ENCODE data around the gene PRSS21.

DNA sequence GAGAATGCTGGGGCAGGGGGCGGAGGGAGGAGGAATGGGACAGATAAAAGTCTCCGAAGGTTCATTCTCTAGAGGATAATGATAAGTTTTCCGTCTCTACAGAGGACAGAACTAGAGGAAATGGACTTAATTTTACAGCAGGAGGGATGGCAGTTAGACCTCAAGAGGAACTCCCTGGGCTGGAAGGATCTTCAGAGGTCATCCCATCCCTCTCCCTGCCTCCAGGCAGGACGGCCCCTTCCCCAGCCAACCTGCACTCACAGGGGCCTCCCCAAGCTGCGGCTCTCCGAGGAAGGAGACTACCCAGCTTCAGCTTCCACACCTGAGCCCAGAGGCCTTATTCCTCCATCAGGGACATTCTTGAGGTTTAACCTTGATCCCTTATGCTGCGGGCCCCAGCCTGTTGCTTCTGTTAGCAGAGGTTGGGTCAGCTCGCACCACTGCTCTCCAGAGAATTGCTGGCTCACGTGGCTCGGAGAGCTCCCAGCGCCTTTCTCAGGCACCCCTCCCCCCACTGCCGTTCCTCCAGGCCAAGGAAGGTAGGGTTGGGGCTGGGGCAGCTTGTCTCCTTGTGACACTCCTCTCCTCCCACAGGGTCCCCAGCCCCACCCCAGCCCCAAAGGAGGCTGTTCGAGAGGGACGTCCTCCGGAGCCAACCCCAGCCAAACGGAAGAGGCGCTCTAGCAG is 48.5 kb upstream of the PRSS21 start:
- TF ChIP-seq, protein P1, sequence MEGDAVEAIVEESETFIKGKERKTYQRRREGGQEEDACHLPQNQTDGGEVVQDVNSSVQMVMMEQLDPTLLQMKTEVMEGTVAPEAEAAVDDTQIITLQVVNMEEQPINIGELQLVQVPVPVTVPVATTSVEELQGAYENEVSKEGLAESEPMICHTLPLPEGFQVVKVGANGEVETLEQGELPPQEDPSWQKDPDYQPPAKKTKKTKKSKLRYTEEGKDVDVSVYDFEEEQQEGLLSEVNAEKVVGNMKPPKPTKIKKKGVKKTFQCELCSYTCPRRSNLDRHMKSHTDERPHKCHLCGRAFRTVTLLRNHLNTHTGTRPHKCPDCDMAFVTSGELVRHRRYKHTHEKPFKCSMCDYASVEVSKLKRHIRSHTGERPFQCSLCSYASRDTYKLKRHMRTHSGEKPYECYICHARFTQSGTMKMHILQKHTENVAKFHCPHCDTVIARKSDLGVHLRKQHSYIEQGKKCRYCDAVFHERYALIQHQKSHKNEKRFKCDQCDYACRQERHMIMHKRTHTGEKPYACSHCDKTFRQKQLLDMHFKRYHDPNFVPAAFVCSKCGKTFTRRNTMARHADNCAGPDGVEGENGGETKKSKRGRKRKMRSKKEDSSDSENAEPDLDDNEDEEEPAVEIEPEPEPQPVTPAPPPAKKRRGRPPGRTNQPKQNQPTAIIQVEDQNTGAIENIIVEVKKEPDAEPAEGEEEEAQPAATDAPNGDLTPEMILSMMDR (IDR thresholded peaks at IDR 0.05) = no peak
- TF ChIP-seq POLR2A (IDR thresholded peaks at IDR 0.05) (no peak), POLR2AphosphoS5 (IDR thresholded peaks at IDR 0.05) (no peak)
